ENCODE data around the gene ERC1.

GRCh38 chr12:1459339-1459738 is 468.3 kb downstream of the ERC1 start:
- TF ChIP-seq POLR2AphosphoS5 (IDR thresholded peaks at IDR 0.05): no peak
- TF ChIP-seq, protein P1, sequence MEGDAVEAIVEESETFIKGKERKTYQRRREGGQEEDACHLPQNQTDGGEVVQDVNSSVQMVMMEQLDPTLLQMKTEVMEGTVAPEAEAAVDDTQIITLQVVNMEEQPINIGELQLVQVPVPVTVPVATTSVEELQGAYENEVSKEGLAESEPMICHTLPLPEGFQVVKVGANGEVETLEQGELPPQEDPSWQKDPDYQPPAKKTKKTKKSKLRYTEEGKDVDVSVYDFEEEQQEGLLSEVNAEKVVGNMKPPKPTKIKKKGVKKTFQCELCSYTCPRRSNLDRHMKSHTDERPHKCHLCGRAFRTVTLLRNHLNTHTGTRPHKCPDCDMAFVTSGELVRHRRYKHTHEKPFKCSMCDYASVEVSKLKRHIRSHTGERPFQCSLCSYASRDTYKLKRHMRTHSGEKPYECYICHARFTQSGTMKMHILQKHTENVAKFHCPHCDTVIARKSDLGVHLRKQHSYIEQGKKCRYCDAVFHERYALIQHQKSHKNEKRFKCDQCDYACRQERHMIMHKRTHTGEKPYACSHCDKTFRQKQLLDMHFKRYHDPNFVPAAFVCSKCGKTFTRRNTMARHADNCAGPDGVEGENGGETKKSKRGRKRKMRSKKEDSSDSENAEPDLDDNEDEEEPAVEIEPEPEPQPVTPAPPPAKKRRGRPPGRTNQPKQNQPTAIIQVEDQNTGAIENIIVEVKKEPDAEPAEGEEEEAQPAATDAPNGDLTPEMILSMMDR (IDR thresholded peaks at IDR 0.05): no peak
